PC-3 (cell line): ENCODE measurements around the gene BCL6.

Experiments
- EZH2phosphoT487 ChIP-seq: fragments of 300-600 bp; sonication (generic); IDR thresholded peaks from 2 replicates; pipeline ENCODE4 v1.6.1; 2018; ENCODE audit warnings: mild to moderate bottlenecking, antibody characterized with exemption, low read length, borderline replicate concordance
- TF ChIP-seq, protein P1 (sequence below): fragments of 300-600 bp; sonication (generic); conservative IDR thresholded peaks from 2 replicates; pipeline ENCODE4 v1.5.1; 2017; ENCODE audit warnings: antibody characterized with exemption, low read depth, mild to moderate bottlenecking, low read length

DNA sequence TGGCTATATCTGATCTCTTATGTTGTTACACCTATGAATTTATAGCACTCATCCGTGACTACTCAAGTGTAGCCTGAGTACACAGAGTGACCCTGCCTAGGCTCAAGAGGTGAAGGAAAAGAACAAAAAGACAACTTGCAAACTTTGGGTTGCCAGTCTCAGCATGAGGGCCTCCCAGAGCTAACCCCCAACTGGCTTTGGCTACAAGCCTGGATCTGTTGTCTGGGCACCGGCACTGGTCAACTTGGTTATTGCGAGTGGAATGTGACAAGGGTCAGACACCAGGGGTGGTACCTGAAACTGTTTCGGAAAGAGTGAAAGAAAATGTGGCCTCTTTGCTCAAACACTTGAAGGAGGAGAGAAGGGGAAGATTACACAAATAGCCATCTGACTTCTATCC is 49.5 kb upstream of the BCL6 start:
- TF ChIP-seq EZH2phosphoT487 = no peak
- TF ChIP-seq, protein P1, sequence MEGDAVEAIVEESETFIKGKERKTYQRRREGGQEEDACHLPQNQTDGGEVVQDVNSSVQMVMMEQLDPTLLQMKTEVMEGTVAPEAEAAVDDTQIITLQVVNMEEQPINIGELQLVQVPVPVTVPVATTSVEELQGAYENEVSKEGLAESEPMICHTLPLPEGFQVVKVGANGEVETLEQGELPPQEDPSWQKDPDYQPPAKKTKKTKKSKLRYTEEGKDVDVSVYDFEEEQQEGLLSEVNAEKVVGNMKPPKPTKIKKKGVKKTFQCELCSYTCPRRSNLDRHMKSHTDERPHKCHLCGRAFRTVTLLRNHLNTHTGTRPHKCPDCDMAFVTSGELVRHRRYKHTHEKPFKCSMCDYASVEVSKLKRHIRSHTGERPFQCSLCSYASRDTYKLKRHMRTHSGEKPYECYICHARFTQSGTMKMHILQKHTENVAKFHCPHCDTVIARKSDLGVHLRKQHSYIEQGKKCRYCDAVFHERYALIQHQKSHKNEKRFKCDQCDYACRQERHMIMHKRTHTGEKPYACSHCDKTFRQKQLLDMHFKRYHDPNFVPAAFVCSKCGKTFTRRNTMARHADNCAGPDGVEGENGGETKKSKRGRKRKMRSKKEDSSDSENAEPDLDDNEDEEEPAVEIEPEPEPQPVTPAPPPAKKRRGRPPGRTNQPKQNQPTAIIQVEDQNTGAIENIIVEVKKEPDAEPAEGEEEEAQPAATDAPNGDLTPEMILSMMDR = no peak
